HFFc6 (cell line): ENCODE data around the gene CENPC. TPM values are rescaled to one million over a fixed set of nuclear protein-coding genes. Genes with fewer than 3 reads are reported as not detected.

Source experiments
- DNase-seq: peaks from one replicate; pipeline ENCODE4 v3.0.0-alpha.2; 2018
- H3K27ac Mint-ChIP-seq: 2 replicates; pipeline ENCODE4 v1.8.0; 2020; ENCODE audit warnings: mild to moderate bottlenecking, mixed read lengths
- H3K27me3 Mint-ChIP-seq: 2 replicates; pipeline ENCODE4 v1.8.0; 2021; ENCODE audit warnings: mild to moderate bottlenecking, moderate library complexity, mixed read lengths; ENCODE audit not compliant: insufficient read depth
- H3K36me3 Mint-ChIP-seq: 2 replicates; pipeline ENCODE4 v1.8.0; 2021; ENCODE audit warnings: low read depth, mixed read lengths
- H3K4me1 Mint-ChIP-seq: 2 replicates; pipeline ENCODE4 v1.8.0; 2020; ENCODE audit warnings: low read depth, mixed read lengths
- H3K4me3 Mint-ChIP-seq: 2 replicates; pipeline ENCODE4 v1.8.0; 2020; ENCODE audit warnings: mild to moderate bottlenecking, moderate library complexity, mixed read lengths
- H3K9me3 Mint-ChIP-seq: 2 replicates; pipeline ENCODE4 v1.8.0; 2020; ENCODE audit warnings: mild to moderate bottlenecking, mixed read lengths
- total RNA-seq, 6 experiments: library from RNA; stranded (reverse); fragmentation: NEBNext Ultra II Directional; extraction: Animal tissue kit (Norgen Biotek cat#: 25700); gene quantifications; 2 replicates in 1 of 6; 3 replicates in 5 of 6; pipeline ENCODE4 v1.2.3, GENCODE V29; 2021
- TF ChIP-seq, protein P1 (sequence below): fragments of 200-600 bp; sonication (generic); IDR thresholded peaks from 2 replicates; pipeline ENCODE4 v1.5.0; 2021; ENCODE audit warnings: antibody characterized with exemption, mild to moderate bottlenecking

Gene CENPC
- total RNA-seq, 6 experiments from 2014 or later = 8.0 to 9.4 (median 9.0) TPM

DNA sequence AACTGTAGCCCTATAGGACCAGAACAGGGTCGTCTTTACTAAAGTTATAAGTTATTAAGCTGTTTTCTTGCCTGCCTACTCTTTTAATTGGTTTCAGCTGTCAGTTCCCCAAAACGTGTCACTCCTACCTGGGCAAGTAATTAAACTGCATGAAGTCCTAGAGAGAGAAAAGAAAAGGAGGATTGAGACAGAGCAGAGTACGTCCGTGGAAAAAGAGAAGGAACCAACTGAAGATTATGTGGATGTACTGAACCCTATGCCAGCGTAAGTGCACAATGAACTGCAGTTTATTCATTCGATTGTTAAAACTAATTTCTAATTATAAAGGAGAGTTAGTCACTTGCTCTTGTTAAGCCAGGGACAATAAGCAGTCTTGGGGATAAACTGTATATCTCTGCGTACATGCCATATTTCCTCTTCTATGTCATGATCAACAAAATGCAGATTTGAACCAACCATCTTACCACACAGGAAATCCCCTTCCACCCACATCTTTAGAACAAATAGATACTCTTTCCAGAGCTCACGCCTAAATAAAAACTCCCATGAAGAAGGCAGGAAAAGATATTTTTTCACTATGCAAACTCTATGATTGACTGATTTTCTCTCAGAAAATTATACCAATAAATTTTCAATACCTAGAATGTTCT, 36.0 kb upstream of the CENPC start:
- H3K36me3 Mint-ChIP-seq = no peaks in the 10 kb centered on the region
- no peak overlapping the region for H3K27ac Mint-ChIP-seq
- no peaks in the 10 kb centered on the region for H3K4me1 Mint-ChIP-seq
- DNase-seq = no peak
- peaks cover 8% of the 10 kb centered on the region; the same call in 1 of the 2 replicates for H3K27me3 Mint-ChIP-seq
- H3K9me3 Mint-ChIP-seq = no peaks in the 10 kb centered on the region
- H3K4me3 Mint-ChIP-seq = no peak overlapping the region
- TF ChIP-seq, protein P1, sequence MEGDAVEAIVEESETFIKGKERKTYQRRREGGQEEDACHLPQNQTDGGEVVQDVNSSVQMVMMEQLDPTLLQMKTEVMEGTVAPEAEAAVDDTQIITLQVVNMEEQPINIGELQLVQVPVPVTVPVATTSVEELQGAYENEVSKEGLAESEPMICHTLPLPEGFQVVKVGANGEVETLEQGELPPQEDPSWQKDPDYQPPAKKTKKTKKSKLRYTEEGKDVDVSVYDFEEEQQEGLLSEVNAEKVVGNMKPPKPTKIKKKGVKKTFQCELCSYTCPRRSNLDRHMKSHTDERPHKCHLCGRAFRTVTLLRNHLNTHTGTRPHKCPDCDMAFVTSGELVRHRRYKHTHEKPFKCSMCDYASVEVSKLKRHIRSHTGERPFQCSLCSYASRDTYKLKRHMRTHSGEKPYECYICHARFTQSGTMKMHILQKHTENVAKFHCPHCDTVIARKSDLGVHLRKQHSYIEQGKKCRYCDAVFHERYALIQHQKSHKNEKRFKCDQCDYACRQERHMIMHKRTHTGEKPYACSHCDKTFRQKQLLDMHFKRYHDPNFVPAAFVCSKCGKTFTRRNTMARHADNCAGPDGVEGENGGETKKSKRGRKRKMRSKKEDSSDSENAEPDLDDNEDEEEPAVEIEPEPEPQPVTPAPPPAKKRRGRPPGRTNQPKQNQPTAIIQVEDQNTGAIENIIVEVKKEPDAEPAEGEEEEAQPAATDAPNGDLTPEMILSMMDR = no peak

GRCh38 chr4:67580577-67580976, 35.3 kb upstream of the CENPC start:
- Mint-ChIP-seq H3K4me3 (no peak overlapping the region), H3K27ac (no peak overlapping the region), H3K27me3 (peaks cover 12% of the 10 kb centered on the region; the same call in 1 of the 2 replicates), H3K36me3 (no peaks in the 10 kb centered on the region), H3K9me3 (no peaks in the 10 kb centered on the region), H3K4me1 (no peaks in the 10 kb centered on the region)
- TF ChIP-seq, protein P1 = no peak
- no peak for DNase-seq

DNA sequence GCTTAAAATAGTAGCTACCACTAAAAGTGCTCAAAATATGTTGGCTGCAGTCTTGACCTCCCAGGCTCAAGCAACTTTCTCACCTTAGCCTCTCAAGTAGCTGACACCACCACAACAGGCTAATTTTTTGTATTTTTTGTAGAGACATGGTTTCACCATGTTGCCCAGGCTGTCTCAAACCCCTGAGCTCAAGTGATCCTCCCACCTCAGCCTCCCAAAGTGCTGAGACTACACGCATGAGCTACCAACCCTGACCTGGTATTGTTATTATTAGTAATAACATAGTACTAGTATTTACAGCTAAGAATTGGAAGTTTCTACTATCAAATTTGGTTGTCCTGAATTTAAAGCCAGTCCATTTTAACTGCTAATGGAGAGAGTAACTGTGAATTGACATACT, 31.2 kb upstream of the CENPC start:
- no peaks in the 10 kb centered on the region for H3K9me3 Mint-ChIP-seq
- H3K4me3 Mint-ChIP-seq = no peak overlapping the region
- H3K27ac Mint-ChIP-seq = no peak overlapping the region
- TF ChIP-seq, protein P1 = no peak
- no peaks in the 10 kb centered on the region for H3K36me3 Mint-ChIP-seq
- no peak for DNase-seq
- H3K27me3 Mint-ChIP-seq = peaks cover 17% of the 10 kb centered on the region; the same call in 1 of the 2 replicates
- no peaks in the 10 kb centered on the region for H3K4me1 Mint-ChIP-seq

DNA sequence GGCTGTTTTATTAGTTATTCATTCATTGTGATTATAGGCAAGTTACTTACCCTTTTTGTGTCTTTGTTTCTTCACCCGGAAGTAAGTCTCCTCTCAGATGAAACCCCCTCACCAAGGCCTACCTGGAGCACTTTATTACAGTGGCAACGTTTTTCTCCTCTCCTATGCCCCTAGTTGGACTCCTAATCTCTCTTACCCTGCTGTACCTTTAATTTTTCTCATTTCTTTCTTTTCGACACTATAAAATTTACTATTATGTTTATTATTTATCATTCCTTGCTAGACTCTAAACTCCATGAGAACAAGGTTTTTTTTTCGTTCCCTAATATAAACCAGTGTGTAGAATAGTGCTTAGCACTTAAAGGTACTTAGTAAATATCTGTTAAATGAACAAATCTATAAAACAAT, 30.8 kb upstream of the CENPC start:
- DNase-seq = no peak
- H3K27me3 Mint-ChIP-seq = peaks cover 17% of the 10 kb centered on the region; the same call in 1 of the 2 replicates
- H3K27ac Mint-ChIP-seq = no peak overlapping the region
- H3K36me3 Mint-ChIP-seq = no peaks in the 10 kb centered on the region
- H3K4me1 Mint-ChIP-seq = no peaks in the 10 kb centered on the region
- H3K9me3 Mint-ChIP-seq = no peaks in the 10 kb centered on the region
- TF ChIP-seq, protein P1 = no peak
- no peak overlapping the region for H3K4me3 Mint-ChIP-seq

DNA sequence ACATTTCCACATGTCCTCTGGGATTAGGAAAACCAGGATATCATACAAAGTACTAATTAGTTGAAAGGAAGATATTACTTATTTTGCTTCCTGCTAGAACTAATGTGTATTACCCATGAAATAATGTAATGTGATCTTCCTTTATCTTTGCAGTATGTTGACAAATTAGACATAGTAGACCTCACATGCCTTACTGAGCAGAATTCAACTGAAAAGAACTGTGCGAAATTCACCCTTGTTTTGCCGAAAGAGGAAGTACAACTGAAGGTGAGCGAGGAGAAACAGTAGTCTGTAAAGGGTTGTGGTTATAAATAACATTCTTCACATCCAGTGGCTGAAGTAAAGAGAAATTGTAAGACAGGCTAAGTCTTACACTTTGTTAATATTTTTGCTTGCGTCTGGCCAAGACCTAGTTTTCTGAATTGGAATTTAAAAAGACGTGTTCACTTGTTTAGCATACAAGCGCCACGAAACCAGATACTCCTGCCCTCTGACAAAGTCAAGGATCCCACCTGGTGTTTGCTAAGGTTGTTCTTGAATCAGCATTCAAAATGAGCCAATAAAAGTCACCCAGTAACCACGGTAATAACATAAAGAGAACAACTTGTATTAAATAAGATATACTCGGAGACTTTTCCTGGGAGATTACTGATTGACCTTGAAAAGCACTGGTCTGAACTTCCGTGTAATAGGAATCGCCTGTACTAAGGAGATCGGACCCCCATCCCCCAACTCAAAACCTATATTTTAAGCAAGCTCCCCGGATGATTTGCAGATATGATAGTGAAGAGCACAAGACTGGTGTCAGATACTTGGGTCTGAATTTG, 30.1 kb upstream of the CENPC start:
- peaks cover 17% of the 10 kb centered on the region; the same call in 1 of the 2 replicates for H3K27me3 Mint-ChIP-seq
- TF ChIP-seq, protein P1 = no peak
- no peak overlapping the region for H3K4me3 Mint-ChIP-seq
- no peaks in the 10 kb centered on the region for H3K9me3 Mint-ChIP-seq
- DNase-seq = no peak
- H3K36me3 Mint-ChIP-seq = no peaks in the 10 kb centered on the region
- H3K27ac Mint-ChIP-seq = no peak overlapping the region
- H3K4me1 Mint-ChIP-seq = no peaks in the 10 kb centered on the region
